HG03457 (cell line): ENCODE measurements around the gene SRSF10.
"Not testable (repeated sequence)": the region's sequence is repeated elsewhere in the genome, so short reads cannot be mapped to it uniquely, and the experiment has no call there.

Source experiments
- ATAC-seq: cut with Tn5 transposase; IDR thresholded peaks from one replicate; pipeline ENCODE4 v1.9.1; 2021; ENCODE audit warnings: moderate number of reproducible peaks; ENCODE audit not compliant: unreplicated experiment

Gene SRSF10

GRCh38 chr1:23959461-23960290, 20.5 kb downstream of the SRSF10 start, which contains the start of gene PNRC2:
Gene PNRC2 (plus strand): TSS chr1:23959828. CDS start chr1:23961458, 1,630 bp downstream.
- ATAC-seq, result peak; percentile 58

- peak; percentile 45 for ATAC-seq
Measured at GRCh38 chr1:23958810-23959460, 21.2 kb downstream of the SRSF10 start.

GRCh38 chr1:23958040-23958809, 21.9 kb downstream of the SRSF10 start:
- ATAC-seq, result not testable (repeated sequence)

GRCh38 chr1:23957096-23957495, 23.0 kb downstream of the SRSF10 start:
- no peak for ATAC-seq

GRCh38 chr1:23953020-23953419, 27.1 kb downstream of the SRSF10 start:
- no peak for ATAC-seq

DNA sequence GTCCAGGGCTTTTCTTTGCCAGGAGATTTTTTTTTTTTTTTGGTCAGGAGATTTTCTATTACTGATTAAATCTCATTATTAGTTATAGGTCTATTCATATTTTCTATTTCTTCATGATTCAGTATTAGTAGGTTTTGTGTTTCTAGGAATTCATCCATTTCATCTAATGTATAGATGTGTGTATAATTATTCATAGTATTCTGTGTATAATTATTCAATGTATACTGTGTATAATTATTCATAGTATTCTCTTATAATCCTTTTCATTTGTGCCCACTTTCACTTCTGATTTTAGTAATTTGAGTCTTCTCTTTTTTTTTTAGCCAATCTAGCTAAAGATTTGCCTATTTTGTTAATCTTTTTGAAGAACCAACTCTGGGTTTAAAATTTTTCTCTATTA, 32.8 kb downstream of the SRSF10 start:
- ATAC-seq, result no peak

GRCh38 chr1:23936481-23937176, 43.5 kb downstream of the SRSF10 start:
- no peak for ATAC-seq

DNA sequence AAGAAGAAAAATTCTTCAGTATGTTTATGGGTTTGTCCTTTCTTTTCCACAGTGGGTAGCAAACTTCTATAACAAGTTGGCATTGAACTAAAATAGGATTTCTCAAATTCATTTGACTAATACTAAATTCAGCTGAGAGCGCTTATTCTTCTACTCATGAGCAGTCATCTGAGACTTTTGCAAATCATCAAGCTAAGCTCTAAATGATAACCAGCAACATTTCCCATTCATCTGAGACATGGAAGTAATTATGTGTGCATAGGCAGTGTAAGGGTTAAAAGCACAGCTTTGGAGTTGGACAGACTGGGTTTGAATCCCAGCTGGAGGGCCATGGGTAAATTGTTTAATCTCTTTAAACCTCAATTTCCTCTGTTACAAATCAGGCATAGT, 48.6 kb downstream of the SRSF10 start:
- ATAC-seq, result no peak

GRCh38 chr1:23930861-23931490, 49.2 kb downstream of the SRSF10 start:
- no peak for ATAC-seq

GRCh38 chr1:23930270-23930669, 49.9 kb downstream of the SRSF10 start:
- ATAC-seq, result no peak

DNA sequence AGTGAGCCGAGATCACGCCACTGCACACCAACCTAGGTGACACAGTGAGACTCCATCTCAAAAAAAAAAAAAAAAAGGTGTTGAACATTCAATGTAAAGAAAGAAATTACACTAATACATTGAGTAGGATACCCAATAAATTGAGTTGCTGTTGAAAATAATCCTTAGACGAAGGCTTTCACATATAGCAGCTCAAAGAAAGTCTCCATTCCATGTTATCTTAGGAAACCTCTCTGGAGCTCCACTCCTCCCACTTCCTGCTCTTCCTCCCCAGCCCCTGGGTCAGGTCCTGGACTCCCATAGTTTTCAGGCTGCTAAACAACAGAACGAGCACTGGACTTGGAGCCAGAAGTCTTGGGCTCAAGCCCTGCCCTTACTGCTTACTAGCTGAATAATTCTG, 51.3 kb downstream of the SRSF10 start:
- no peak for ATAC-seq

GRCh38 chr1:23927097-23927496, 53.0 kb downstream of the SRSF10 start:
- no peak for ATAC-seq

DNA sequence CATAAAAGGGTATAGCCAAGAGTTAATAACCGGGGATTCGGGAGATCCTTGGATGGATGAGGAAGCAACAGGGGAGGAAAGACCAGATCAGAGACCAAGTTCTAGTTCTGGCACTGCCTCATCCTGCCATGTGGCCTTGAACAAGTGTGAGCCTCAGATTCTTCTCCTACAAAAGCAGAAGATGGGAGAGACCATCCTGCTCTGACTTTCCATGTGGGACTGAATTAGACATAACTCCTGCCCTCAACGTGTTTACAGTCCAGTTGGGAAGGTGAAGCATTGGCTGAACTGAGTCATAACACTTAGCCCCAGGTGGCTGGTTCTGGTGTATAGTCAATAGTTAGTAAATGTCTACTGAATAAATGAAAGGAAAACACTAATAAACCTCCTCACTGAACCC, 54.8 kb downstream of the SRSF10 start:
- ATAC-seq, result no peak

GRCh38 chr1:23924601-23925000, 55.5 kb downstream of the SRSF10 start:
- no peak for ATAC-seq

GRCh38 chr1:23923592-23924499, 56.3 kb downstream of the SRSF10 start:
- ATAC-seq, result no peak

- ATAC-seq, result no peak
Measured at GRCh38 chr1:23922321-23922943, 57.7 kb downstream of the SRSF10 start.

DNA sequence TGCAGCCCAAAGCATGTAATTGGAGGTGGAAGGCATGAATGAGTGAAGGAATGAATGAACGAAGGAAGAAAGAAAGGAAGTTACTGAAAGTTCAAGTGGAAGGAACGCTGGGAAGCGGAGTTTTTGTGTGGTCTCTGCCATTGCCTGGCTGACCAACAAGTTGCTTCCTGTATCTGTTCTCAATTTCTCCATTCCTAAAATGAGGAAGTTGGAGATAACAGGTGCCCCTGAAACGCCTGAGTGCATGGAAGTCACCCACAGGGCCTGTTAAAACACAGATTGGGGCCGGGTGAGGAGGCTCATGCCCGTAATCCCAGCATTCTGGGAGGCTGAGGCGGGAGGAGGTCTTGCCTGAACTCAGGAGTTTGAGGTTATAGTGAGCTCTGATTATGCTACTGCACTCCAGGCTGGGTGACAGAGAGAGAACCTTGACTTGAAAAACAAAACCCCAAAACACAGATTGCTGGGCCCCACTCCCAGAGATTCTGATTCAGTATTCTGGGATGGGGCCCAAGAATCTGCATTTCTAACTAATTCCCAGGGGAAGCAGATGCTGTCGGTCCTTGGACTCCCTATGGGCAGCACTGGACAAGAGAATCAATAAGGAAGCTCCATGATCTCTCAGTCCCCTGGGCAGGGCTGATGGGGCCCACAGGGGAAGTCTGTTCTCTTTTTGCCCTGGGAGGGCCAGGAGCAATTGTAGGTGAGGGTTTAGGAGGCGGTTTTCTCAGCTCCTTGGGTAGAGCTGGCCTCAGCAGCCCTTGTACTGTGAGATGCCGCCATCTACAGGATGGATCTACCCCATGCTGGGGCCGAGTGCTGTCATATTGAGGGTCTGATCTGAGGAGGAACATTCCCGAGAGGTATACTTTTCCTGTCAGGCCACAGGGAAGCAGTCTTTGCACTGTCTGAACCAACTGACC, 63.7 kb downstream of the SRSF10 start:
- ATAC-seq, result no peak

- ATAC-seq, result no peak
Measured at GRCh38 chr1:23915466-23915865, 64.7 kb downstream of the SRSF10 start.
